Body of pancreas (tissue), 4 donors: ENCODE measurements around the gene ARVCF. TPM values are rescaled to one million over a fixed set of nuclear protein-coding genes. Genes with fewer than 3 reads are reported as not detected.
A peak's percentile ranks its signal among the peaks of the same experiment; 100 is the strongest.

Experiments
- ATAC-seq: fragments of 150-250 bp; one replicate; pipeline ENCODE4 v1.9.1; 2016
- DNase-seq, 4 donors: peaks; one replicate each; pipeline ENCODE4 v3.0.0-alpha.2; 2019
- H3K27ac ChIP-seq, 4 donors: fragments of 200-600 bp; sonication (generic); 1 replicate in 3 of 4; 2 replicates in 1 of 4; pipeline versions ENCODE4 v1.5.1 to v1.6.1; 2016 to 2019; ENCODE audit warnings: mild to moderate bottlenecking in 1 of 4, mixed read lengths in 1 of 4, moderate library complexity in 1 of 4
- H3K27me3 ChIP-seq, 2 donors: fragments of 200-600 bp; sonication (generic); one replicate each; pipeline ENCODE4 v1.6.0; 2016; ENCODE audit warnings: mild to moderate bottlenecking in 1 of 2
- H3K36me3 ChIP-seq, 2 donors: fragments of 200-600 bp; sonication (generic); replicated peaks in 1 of 2; 2 replicates each; pipeline ENCODE4 v1.5.1; 2016; ENCODE audit warnings: low read depth in 2 of 2; ENCODE audit not compliant: insufficient read depth in 1 of 2
- H3K4me1 ChIP-seq: fragments of 200-600 bp; sonication (generic); one replicate; pipeline ENCODE4 v1.6.0; 2016
- H3K4me3 ChIP-seq, 2 donors: fragments of 200-600 bp; sonication (generic); 1 replicate in 1 of 2; 2 replicates in 1 of 2; pipeline ENCODE4 v1.5.1; 2016 to 2019
- H3K9me3 ChIP-seq, 3 donors: fragments of 200-600 bp; sonication (generic); 1 replicate in 2 of 3; 2 replicates in 1 of 3; pipeline ENCODE4 v1.5.1; 2016
- POLR2A ChIP-seq, 3 donors: fragments of 450-650 bp; IDR thresholded peaks; one replicate each; pipeline ENCODE4 v1.6.1; 2016; ENCODE audit warnings: antibody characterized with exemption in 3 of 3, mild to moderate bottlenecking in 2 of 3
- WGBS, 2 donors: methylation state at CpG; one replicate each; pipeline ENCODE4 v1.1.5; 2017; 5-methylcytosine and 5-hydroxymethylcytosine counted together
- intact Hi-C: fragments of 100-400 bp; cut with DNase I; formaldehyde crosslinking; loops from one replicate; pipeline ENCODE4 v1.15.1; 2023
- total RNA-seq, 2 donors: library from RNA; depleted of rRNA; stranded (reverse); fragments of >200 nt; gene quantifications; one replicate each; pipeline ENCODE4 v1.1.0, GENCODE V29; 2016
- TF ChIP-seq, protein P1 (sequence below), 7 experiments: fragments of 450-650 bp in 4 of 7; fragments of 200-600 bp in 3 of 7; sonication (generic) in 3 of 7; IDR thresholded peaks; one replicate each; pipeline ENCODE4 v1.5.1; 2016 to 2019; ENCODE audit warnings: antibody characterized with exemption in 7 of 7

ARVCF gene
- total RNA-seq, 2 donors from 2014 or later = 36.6 to 150 TPM

- ATAC-seq = no peak
- no peaks in the 10 kb centered on the region for H3K36me3 ChIP-seq
- peaks cover 21% of the 10 kb centered on the region for H3K4me1 ChIP-seq
- WGBS, 2 donors = 96 to 99% methylated on average over 8 to 13 of the region's 13 CpGs
- H3K27ac ChIP-seq = no peak overlapping the region
- intact Hi-C loops = no loop called here
- DNase-seq = no peak
- no peak for TF ChIP-seq POLR2A (IDR thresholded peaks at IDR 0.05)
- TF ChIP-seq, protein P1, sequence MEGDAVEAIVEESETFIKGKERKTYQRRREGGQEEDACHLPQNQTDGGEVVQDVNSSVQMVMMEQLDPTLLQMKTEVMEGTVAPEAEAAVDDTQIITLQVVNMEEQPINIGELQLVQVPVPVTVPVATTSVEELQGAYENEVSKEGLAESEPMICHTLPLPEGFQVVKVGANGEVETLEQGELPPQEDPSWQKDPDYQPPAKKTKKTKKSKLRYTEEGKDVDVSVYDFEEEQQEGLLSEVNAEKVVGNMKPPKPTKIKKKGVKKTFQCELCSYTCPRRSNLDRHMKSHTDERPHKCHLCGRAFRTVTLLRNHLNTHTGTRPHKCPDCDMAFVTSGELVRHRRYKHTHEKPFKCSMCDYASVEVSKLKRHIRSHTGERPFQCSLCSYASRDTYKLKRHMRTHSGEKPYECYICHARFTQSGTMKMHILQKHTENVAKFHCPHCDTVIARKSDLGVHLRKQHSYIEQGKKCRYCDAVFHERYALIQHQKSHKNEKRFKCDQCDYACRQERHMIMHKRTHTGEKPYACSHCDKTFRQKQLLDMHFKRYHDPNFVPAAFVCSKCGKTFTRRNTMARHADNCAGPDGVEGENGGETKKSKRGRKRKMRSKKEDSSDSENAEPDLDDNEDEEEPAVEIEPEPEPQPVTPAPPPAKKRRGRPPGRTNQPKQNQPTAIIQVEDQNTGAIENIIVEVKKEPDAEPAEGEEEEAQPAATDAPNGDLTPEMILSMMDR (IDR thresholded peaks at IDR 0.05) = no peak
- no peaks in the 10 kb centered on the region for H3K27me3 ChIP-seq
- no peaks in the 10 kb centered on the region for H3K9me3 ChIP-seq
- no peak overlapping the region for H3K4me3 ChIP-seq
Measured at GRCh38 chr22:20025401-20026203, 9.0 kb upstream of the ARVCF start.

- Histone ChIP-seq H3K4me1 (peaks cover 26% of the 10 kb centered on the region), H3K9me3 (no peaks in the 10 kb centered on the region), H3K36me3 (no peaks in the 10 kb centered on the region), H3K27me3 (no peaks in the 10 kb centered on the region), H3K27ac (no peak overlapping the region), H3K4me3 (no peak overlapping the region)
- ATAC-seq = no peak
- TF ChIP-seq POLR2A (IDR thresholded peaks at IDR 0.05) = no peak
- TF ChIP-seq, protein P1 (IDR thresholded peaks at IDR 0.05) = no peak
- WGBS, 2 donors = 91% methylated on average over 15 of the region's 15 CpGs
- DNase-seq = no peak
- intact Hi-C loops = no loop called here
Measured at GRCh38 chr22:20024650-20025397, 8.2 kb upstream of the ARVCF start.

DNA sequence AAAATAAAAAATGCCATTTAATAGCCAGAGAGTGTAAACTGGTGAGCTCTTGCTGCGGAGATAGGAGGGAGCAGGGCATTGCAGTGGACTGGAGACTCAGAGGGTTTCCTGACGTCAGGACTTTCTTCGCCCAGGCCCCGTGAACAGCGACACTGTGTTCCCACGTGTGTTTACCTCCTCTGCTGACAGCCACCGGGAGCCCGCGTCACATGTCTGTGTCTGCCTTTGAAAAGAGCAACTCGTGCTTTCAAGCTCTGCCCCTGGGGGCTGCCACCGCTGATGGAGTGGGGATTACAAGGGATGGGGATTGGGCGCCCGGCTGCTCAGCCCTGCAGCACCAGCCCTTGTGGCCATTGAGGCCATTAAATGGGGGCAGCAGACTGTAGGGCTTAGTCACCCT, 7.6 kb upstream of the ARVCF start:
- intact Hi-C loops = no loop called here
- Histone ChIP-seq H3K36me3 (no peaks in the 10 kb centered on the region), H3K4me1 (peaks cover 26% of the 10 kb centered on the region), H3K27me3 (no peaks in the 10 kb centered on the region), H3K27ac (no peak overlapping the region), H3K9me3 (no peaks in the 10 kb centered on the region), H3K4me3 (no peak overlapping the region)
- DNase-seq (peak in 1 of 4 donors; percentile 33), ATAC-seq (no peak)
- TF ChIP-seq POLR2A (IDR thresholded peaks at IDR 0.05) = no peak
- TF ChIP-seq, protein P1 (IDR thresholded peaks at IDR 0.05) = no peak
- WGBS, 2 donors = 70 to 73% methylated on average over 11 to 13 of the region's 13 CpGs

GRCh38 chr22:20022978-20023613, 6.5 kb upstream of the ARVCF start:
- 79 to 88% methylated on average over 10 of the region's 10 CpGs for WGBS, 2 donors
- Histone ChIP-seq H3K4me1 (peaks cover 26% of the 10 kb centered on the region), H3K27ac (peak overlapping the region in 1 of 4 donors; percentile 66), H3K36me3 (no peaks in the 10 kb centered on the region), H3K4me3 (no peak overlapping the region), H3K27me3 (no peaks in the 10 kb centered on the region), H3K9me3 (no peaks in the 10 kb centered on the region)
- TF ChIP-seq, protein P1 (IDR thresholded peaks at IDR 0.05) = no peak
- TF ChIP-seq POLR2A (IDR thresholded peaks at IDR 0.05) = no peak
- DNase-seq (no peak), ATAC-seq (no peak)
- intact Hi-C loops = no loop called here
